ENCODE data around the gene CDK5R2. TPM values are rescaled to one million over a fixed set of nuclear protein-coding genes. Genes with fewer than 3 reads are reported as not detected.

CDK5R2 gene
- total and polyA plus RNA-seq, 2 of the 13 experiments (the other 11 are each of a cell fraction or from before 2014, with no cell fraction given): not detected

DNA sequence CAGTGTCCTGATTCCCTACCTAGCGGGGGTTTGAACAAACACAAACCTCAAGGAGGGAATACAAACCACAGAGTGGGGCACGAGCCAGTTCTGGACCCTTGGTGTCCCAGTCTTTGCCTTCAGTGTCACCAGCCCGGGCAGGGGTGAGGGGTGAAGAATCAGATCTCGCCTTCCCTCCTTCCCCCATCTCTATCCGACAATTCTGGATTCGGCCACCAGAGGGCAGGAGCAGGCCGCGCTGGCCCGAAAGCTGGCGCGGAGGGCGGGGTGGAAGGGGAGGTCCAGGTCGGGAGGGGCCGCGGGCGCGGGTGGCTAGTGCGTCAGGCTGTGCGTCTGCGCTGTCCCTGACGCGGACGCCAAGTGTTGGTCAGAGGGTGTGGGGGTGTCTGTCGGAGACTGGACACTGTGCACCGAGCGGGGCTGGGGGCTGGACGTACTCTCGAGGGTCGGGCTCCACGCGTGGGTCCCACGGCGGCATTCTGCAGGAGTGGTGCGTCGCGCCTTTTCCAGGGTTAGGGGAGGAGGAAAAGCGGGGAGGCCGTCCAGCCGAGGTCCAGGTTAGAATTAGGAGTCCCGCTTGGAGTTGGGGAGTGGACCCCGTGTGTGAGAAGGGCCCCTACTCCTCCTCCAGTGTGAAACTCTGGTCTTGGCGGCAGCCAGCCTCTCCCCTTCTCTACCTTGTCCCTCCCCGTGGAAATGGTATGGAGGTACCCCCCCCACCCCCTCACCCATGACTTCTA is 36.7 kb downstream of the CDK5R2 start:
- H3K27ac ChIP-seq (ENCODE audit: extremely low read length, insufficient read depth, low read length): no peak overlapping the region
- H3K36me3 ChIP-seq (replicated peaks in 1 of 2; ENCODE audit: control insufficient read depth in 1 of 2, insufficient read depth in 2 of 2, low read length in 2 of 2): no peaks in the 10 kb centered on the region
- CTCF ChIA-PET (ENCODE audit: low intra/inter-chr PET ratio, low total read pairs): interaction anchor here (0.8 to 2.7 kb wide), 5 partner anchors 14 to 159 kb away, joined by 3 to 12 read pairs (median 4); no protein-coding TSS in a partner anchor
- peak; percentile 77 for FAIRE-seq
- peak; percentile 59 for ATAC-seq
- intact Hi-C loops (cut with micrococcal nuclease; ENCODE audit: unreplicated experiment): loop anchor here (1.0 kb wide), 1 partner anchor 63 kb away; no protein-coding TSS in a partner anchor
- in situ Hi-C loops (cut with HindIII; ENCODE audit: extremely low pct_ligation_motif_present, low pct_unique_long_range_greater_than_20kb): no loop called here
- peaks cover 52 to 96% of the 10 kb centered on the region in 2 experiments for H3K27me3 ChIP-seq (ENCODE audit: control insufficient read depth in 1 of 2, insufficient read depth in 2 of 2, low read length in 2 of 2)
- no peaks in the 10 kb centered on the region for H3K9me3 ChIP-seq (ENCODE audit: low read length)
- peaks cover 21% of the 10 kb centered on the region for H3K4me1 ChIP-seq (ENCODE audit: insufficient read depth, low read length)
- H3K79me2 ChIP-seq (ENCODE audit: insufficient read depth, low read length): no peaks in the 10 kb centered on the region
- 5% methylated on average over 39 of the region's 43 CpGs for WGBS (ENCODE audit: low lambda C conversion rate)
- DNase-seq (ENCODE audit: low spot score): peak; percentile 58
- no peak overlapping the region for H2AFZ ChIP-seq (ENCODE audit: low read length)
- no peak overlapping the region for H3K9ac ChIP-seq (ENCODE audit: insufficient read depth, low read depth, low read length)
- H3K4me3 ChIP-seq (replicated peaks in 1 of 3; ENCODE audit: insufficient read depth in 1 of 3, low read depth in 2 of 3, low read length in 3 of 3): peak overlapping the region in 1 of 3 experiments; percentile 64; a peak in 1 of 6 replicates
- BruUV-seq (replicated peaks): no TSS peak
- H4K20me1 ChIP-seq (ENCODE audit: insufficient read depth, low read length): peaks cover 42% of the 10 kb centered on the region; the same call in 1 of the 2 replicates
- peak overlapping the region; percentile 72 for H3K4me2 ChIP-seq (ENCODE audit: low read depth, low read length)
- POLR2A ChIA-PET: no interaction called here
- TF ChIP-seq, protein P1, sequence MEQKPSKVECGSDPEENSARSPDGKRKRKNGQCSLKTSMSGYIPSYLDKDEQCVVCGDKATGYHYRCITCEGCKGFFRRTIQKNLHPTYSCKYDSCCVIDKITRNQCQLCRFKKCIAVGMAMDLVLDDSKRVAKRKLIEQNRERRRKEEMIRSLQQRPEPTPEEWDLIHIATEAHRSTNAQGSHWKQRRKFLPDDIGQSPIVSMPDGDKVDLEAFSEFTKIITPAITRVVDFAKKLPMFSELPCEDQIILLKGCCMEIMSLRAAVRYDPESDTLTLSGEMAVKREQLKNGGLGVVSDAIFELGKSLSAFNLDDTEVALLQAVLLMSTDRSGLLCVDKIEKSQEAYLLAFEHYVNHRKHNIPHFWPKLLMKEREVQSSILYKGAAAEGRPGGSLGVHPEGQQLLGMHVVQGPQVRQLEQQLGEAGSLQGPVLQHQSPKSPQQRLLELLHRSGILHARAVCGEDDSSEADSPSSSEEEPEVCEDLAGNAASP (CRISPR knock-in tag; IDR thresholded peaks at IDR 0.05; ENCODE audit: borderline replicate concordance): peak; percentile 51; the same call in 1 of the 2 replicates
- TF ChIP-seq NFE2L2 (IDR thresholded peaks at IDR 0.05; ENCODE audit: low read length) (no peak), ZNF331 (CRISPR knock-in tag; IDR thresholded peaks at IDR 0.05) (peak; percentile 71; the same call in 1 of the 2 replicates), TSC22D2 (CRISPR knock-in tag; IDR thresholded peaks at IDR 0.05; ENCODE audit: borderline replicate concordance) (0 out of 2 replicates have a peak, but pooled peaks have one; percentile 45), ZNF550 (CRISPR knock-in tag; IDR thresholded peaks at IDR 0.05; ENCODE audit: borderline replicate concordance) (no peak), SP5 (CRISPR knock-in tag; IDR thresholded peaks at IDR 0.05; ENCODE audit: borderline replicate concordance, low read depth) (peak; percentile 80), KDM2A (CRISPR knock-in tag; IDR thresholded peaks at IDR 0.05; ENCODE audit: borderline replicate concordance, low read depth) (peak; percentile 95), NFATC3 (CRISPR knock-in tag; IDR thresholded peaks at IDR 0.05) (no peak), KDM1A (CRISPR knock-in tag; IDR thresholded peaks at IDR 0.05) (no peak; the same call in 1 of the 2 replicates), ZNF564 (CRISPR knock-in tag; IDR thresholded peaks at IDR 0.05) (no peak), HNF4G (IDR thresholded peaks at IDR 0.05; ENCODE audit: borderline replicate concordance, low read depth, low read length) (no peak), HNF4G (CRISPR knock-in tag; IDR thresholded peaks at IDR 0.05; ENCODE audit: borderline replicate concordance, low read depth) (no peak), ZNF788 (CRISPR knock-in tag; IDR thresholded peaks at IDR 0.05; ENCODE audit: borderline replicate concordance) (peak; percentile 43; the same call in 1 of the 2 replicates), MTF2 (CRISPR knock-in tag; IDR thresholded peaks at IDR 0.05; ENCODE audit: borderline replicate concordance) (peak; percentile 99), SOX6 (IDR thresholded peaks at IDR 0.05) (no peak), SOX6 (CRISPR knock-in tag; IDR thresholded peaks at IDR 0.05) (peak; percentile 28; the same call in 1 of the 2 replicates), SUZ12 (IDR thresholded peaks at IDR 0.05; ENCODE audit: low read depth, low read length) (peak; percentile 29; the same call in 1 of the 2 replicates), RBM39 (IDR thresholded peaks at IDR 0.05; ENCODE audit: low read depth, low read length, poor library complexity, severe bottlenecking) (peak; percentile 86), ERF (CRISPR knock-in tag; IDR thresholded peaks at IDR 0.05) (peak; percentile 61; the same call in 1 of the 2 replicates)
- TF ChIP-seq, protein P2, sequence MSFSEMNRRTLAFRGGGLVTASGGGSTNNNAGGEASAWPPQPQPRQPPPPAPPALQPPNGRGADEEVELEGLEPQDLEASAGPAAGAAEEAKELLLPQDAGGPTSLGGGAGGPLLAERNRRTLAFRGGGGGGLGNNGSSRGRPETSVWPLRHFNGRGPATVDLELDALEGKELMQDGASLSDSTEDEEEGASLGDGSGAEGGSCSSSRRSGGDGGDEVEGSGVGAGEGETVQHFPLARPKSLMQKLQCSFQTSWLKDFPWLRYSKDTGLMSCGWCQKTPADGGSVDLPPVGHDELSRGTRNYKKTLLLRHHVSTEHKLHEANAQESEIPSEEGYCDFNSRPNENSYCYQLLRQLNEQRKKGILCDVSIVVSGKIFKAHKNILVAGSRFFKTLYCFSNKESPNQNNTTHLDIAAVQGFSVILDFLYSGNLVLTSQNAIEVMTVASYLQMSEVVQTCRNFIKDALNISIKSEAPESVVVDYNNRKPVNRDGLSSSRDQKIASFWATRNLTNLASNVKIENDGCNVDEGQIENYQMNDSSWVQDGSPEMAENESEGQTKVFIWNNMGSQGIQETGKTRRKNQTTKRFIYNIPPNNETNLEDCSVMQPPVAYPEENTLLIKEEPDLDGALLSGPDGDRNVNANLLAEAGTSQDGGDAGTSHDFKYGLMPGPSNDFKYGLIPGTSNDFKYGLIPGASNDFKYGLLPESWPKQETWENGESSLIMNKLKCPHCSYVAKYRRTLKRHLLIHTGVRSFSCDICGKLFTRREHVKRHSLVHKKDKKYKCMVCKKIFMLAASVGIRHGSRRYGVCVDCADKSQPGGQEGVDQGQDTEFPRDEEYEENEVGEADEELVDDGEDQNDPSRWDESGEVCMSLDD (CRISPR knock-in tag; IDR thresholded peaks at IDR 0.05; ENCODE audit: borderline replicate concordance): no peak
- TF ChIP-seq, protein P3, sequence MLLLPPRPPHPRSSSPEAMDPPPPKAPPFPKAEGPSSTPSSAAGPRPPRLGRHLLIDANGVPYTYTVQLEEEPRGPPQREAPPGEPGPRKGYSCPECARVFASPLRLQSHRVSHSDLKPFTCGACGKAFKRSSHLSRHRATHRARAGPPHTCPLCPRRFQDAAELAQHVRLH (CRISPR knock-in tag; IDR thresholded peaks at IDR 0.05; ENCODE audit: borderline replicate concordance, low read depth): no peak
